HepG2 (cell line): ENCODE results near the gene SCFD2.

ENCODE experiments used
- CTCF ChIP-seq: sonication (generic); formaldehyde crosslinking; IDR thresholded peaks from 2 replicates; pipeline ENCODE4 v1.5.0; 2020; ENCODE audit warnings: mild to moderate bottlenecking, missing genetic modification reagents, moderate library complexity
- HDAC2 ChIP-seq: sonication (generic); formaldehyde crosslinking; IDR thresholded peaks from 2 replicates; pipeline ENCODE4 v1.4.0; 2020; ENCODE audit warnings: missing genetic modification reagents
- HNF4G ChIP-seq, 2 experiments: sonication (generic) in 1 of 2; formaldehyde crosslinking in 1 of 2; IDR thresholded peaks; 2 replicates each; pipeline versions ENCODE4 v1.4.0 to v1.6.1; 2011 to 2020; ENCODE audit warnings: borderline replicate concordance in 2 of 2, low read depth in 2 of 2, mild to moderate bottlenecking in 2 of 2, low read length in 1 of 2, missing genetic modification reagents in 1 of 2, moderate library complexity in 1 of 2
- PHF8 ChIP-seq: sonication (generic); formaldehyde crosslinking; IDR thresholded peaks from 2 replicates; pipeline ENCODE4 v1.5.0; 2020; ENCODE audit warnings: missing genetic modification reagents
- REST ChIP-seq, 2 experiments: IDR thresholded peaks; 2 replicates each; pipeline ENCODE4 v1.6.1; 2011 to 2012; ENCODE audit warnings: low read length in 2 of 2, borderline replicate concordance in 1 of 2, low read depth in 1 of 2, mild to moderate bottlenecking in 1 of 2, moderate library complexity in 1 of 2
- SIN3B ChIP-seq: fragments of 150-350 bp; IDR thresholded peaks from 2 replicates; pipeline ENCODE4 v1.6.1; 2014; ENCODE audit warnings: low read length
- SRSF4 ChIP-seq: fragments of 200-400 bp; formaldehyde crosslinking; IDR thresholded peaks from one replicate; pipeline ENCODE4 v1.6.1; 2018; ENCODE audit warnings: mild to moderate bottlenecking, low read depth, low read length, moderate library complexity; ENCODE audit not compliant: poor library complexity, severe bottlenecking
- TAF1 ChIP-seq: sonication (generic); formaldehyde crosslinking; IDR thresholded peaks from 2 replicates; pipeline ENCODE4 v1.4.0; 2020; ENCODE audit warnings: missing genetic modification reagents
- TCF12 ChIP-seq, 2 experiments: fragments of 450-650 bp in 1 of 2; sonication (generic) in 1 of 2; formaldehyde crosslinking in 1 of 2; IDR thresholded peaks; 2 replicates each; pipeline versions ENCODE4 v1.6.1 to v1.8.0; 2017 to 2022; ENCODE audit warnings: antibody characterized with exemption in 1 of 2, mild to moderate bottlenecking in 1 of 2, missing genetic modification reagents in 1 of 2, moderate library complexity in 1 of 2
- ZNF207 ChIP-seq: fragments of 450-650 bp; IDR thresholded peaks from 2 replicates; pipeline ENCODE4 v1.6.1; 2016; ENCODE audit warnings: antibody characterized with exemption, borderline replicate concordance
- TF ChIP-seq, protein P1 (sequence below): IDR thresholded peaks from 2 replicates; pipeline ENCODE4 v1.6.1; 2016; ENCODE audit warnings: low read depth, missing genetic modification reagents, missing compliant biosample characterization

- TF ChIP-seq PHF8 (CRISPR knock-in tag) (no peak), CTCF (CRISPR knock-in tag) (no peak), SRSF4 (no peak), TCF12 (IDR thresholded peaks at IDR 0.05) (no peak), TCF12 (CRISPR knock-in tag; IDR thresholded peaks at IDR 0.05) (no peak), ZNF207 (no peak), SIN3B (no peak), TAF1 (CRISPR knock-in tag) (no peak), HNF4G (IDR thresholded peaks at IDR 0.05; ENCODE audit: borderline replicate concordance, low read depth, low read length) (no peak), HNF4G (CRISPR knock-in tag; IDR thresholded peaks at IDR 0.05; ENCODE audit: borderline replicate concordance, low read depth) (no peak), REST (IDR thresholded peaks at IDR 0.05; ENCODE audit: borderline replicate concordance in 1 of 2, low read depth in 1 of 2, low read length in 2 of 2) (no peak), HDAC2 (no peak)
- TF ChIP-seq, protein P1, sequence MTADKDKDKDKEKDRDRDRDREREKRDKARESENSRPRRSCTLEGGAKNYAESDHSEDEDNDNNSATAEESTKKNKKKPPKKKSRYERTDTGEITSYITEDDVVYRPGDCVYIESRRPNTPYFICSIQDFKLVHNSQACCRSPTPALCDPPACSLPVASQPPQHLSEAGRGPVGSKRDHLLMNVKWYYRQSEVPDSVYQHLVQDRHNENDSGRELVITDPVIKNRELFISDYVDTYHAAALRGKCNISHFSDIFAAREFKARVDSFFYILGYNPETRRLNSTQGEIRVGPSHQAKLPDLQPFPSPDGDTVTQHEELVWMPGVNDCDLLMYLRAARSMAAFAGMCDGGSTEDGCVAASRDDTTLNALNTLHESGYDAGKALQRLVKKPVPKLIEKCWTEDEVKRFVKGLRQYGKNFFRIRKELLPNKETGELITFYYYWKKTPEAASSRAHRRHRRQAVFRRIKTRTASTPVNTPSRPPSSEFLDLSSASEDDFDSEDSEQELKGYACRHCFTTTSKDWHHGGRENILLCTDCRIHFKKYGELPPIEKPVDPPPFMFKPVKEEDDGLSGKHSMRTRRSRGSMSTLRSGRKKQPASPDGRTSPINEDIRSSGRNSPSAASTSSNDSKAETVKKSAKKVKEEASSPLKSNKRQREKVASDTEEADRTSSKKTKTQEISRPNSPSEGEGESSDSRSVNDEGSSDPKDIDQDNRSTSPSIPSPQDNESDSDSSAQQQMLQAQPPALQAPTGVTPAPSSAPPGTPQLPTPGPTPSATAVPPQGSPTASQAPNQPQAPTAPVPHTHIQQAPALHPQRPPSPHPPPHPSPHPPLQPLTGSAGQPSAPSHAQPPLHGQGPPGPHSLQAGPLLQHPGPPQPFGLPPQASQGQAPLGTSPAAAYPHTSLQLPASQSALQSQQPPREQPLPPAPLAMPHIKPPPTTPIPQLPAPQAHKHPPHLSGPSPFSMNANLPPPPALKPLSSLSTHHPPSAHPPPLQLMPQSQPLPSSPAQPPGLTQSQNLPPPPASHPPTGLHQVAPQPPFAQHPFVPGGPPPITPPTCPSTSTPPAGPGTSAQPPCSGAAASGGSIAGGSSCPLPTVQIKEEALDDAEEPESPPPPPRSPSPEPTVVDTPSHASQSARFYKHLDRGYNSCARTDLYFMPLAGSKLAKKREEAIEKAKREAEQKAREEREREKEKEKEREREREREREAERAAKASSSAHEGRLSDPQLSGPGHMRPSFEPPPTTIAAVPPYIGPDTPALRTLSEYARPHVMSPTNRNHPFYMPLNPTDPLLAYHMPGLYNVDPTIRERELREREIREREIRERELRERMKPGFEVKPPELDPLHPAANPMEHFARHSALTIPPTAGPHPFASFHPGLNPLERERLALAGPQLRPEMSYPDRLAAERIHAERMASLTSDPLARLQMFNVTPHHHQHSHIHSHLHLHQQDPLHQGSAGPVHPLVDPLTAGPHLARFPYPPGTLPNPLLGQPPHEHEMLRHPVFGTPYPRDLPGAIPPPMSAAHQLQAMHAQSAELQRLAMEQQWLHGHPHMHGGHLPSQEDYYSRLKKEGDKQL (CRISPR knock-in tag) = no peak
Measured at GRCh38 chr4:53011259-53011905, 354.5 kb downstream of the SCFD2 start.
